IPS DF 19.7 (cell line): ENCODE results near the gene STARD6.
"Not testable (repeated sequence)": the region's sequence is repeated elsewhere in the genome, so short reads cannot be mapped to it uniquely, and the experiment has no call there.

Source experiments
- DNase-seq: peaks from one replicate; pipeline ENCODE4 v3.0.0-alpha.2; 2013; ENCODE audit warnings: low read depth, low spot score

The STARD6 gene, protein sequence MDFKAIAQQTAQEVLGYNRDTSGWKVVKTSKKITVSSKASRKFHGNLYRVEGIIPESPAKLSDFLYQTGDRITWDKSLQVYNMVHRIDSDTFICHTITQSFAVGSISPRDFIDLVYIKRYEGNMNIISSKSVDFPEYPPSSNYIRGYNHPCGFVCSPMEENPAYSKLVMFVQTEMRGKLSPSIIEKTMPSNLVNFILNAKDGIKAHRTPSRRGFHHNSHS

DNA sequence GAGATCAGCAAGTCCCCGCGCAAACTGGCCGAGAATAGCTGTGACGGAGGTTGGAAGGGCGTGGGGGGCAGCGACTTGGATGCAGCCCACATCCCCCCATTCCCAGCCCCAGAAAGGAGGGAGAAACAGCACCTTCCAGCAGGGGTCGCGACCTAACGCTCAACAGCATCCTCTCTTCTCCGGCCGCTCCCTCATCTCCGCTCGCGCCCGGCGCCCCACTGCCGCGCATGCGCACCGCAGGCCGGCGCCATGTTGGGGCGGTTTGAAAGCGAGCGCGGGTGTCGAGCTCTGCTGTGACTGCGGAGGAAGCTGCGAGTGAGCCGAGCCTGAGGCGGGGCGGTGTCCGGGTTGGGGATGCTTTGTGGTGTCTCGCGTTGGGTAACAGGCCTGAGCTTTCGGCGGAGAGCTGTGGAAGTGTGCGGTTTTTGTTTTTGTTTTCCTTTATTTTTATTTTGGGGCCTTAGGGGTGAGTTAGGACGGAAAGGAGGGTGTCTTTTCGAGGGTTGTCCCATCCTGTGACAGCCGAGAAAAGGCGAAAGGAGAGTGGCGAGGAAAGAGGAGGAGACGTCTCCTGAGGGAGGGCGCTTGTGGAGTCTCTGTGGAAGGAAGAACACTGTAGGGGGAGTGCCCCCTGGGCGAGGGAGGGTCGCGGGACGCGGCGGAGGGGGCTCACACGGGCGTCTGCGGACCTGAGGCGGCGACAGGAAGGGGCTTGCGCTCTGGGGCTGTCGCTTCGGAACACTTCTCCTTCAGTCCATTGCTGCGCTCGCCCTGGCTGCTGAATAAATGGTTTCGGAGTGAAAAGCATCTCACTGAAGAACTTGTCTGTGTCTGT is at the start of gene STARD6, which contains the start of gene C18orf54:
Gene STARD6, minus strand, starts transcription at position 199 of the 835 bp plus-strand sequence. CDS start 3,285 bp downstream, outside the sequence.
Gene C18orf54, plus strand, starts transcription at position 247 of the 835 bp plus-strand sequence. CDS start 2,667 bp downstream, outside the sequence.
- peak; percentile 82 for DNase-seq

DNA sequence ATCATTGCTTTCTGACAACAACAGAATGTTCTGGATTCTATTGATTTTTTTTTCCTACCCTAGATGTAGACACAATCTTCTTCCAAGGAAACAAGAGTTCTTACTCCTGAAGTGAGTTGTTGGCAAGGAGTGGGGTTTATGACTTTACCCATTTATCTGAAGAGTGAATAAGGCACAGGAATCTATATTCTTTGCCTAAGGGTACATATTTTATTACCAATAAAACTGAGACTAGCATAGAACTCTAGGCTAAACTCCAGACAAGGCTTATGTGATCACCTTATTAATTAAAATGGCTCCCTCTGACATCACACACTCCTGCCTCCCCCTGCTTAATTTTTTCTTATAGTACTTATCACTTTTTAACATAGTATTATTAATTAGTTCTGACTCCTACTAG is 47.6 kb upstream of the STARD6 start:
- DNase-seq, result no peak

DNA sequence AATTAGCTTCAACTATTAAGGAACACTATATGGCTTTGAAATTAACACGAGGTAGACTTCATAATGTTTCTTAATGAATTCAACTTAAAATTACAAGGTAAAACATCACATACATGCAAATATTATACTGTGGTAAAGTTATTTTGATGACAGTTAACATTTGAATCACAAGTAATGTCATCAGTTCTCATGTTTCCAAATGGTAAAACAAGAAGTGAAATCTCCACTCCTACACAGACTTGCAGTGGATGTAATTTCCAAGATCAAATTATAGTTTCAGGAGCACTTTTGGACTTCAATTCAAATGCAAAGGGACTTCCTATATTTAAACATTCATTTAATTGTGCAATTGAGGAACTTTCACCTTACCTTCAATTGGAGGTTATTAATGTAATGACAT is 39.1 kb upstream of the STARD6 start:
- DNase-seq, result no peak

DNA sequence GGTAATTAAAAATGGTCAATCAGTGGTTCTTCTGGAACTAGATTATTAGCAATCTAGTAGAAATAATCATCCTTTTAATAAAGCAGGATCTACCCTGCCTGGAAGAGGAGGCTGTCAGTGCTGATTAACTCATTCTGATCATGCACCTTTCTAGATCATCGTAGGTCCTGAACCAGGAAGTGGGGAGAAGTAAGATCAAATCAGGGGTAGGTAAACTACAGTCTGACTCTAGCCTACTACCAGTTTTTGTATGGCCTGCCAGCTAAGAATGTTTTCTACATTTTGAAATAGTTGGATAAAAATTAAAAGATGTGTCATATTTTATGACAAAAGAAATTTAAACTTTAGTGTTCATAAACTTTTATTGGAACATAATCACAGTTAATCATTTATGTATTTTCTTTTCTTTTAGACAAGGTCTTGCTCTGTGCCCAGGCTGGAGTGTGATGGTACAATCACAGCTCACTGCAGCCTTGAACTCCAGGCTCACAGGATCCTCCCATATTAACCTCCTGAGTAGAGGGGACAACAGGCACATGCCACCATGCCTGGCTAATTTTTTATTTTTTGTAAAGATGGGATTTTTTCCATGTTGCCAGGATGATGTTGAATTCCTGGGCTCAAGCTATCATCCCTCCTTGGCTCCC is 36.1 kb upstream of the STARD6 start:
- no peak for DNase-seq

DNA sequence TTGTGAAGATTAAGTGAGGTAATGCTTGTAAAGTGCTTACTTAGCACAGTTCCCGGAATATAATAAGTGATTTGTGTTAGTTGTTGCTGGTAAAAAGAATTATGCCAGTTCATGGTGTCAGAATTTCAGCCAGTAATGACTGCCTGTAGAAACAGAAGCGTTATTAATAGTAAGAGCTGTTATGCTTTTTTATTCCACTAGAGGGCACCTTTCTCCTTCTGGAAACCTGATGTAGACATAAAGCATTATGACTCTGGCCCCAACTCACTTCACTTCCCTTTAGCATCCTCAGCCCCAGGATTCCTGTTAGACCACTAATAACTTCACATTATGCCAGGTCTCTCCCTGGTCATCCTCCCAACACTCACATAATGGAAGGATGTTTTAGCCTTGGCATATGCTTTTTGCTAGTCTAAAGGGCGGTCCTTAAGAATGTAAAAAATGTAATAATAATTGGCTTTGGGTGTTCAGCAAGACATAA is 34.9 kb upstream of the STARD6 start:
- DNase-seq, result no peak

DNA sequence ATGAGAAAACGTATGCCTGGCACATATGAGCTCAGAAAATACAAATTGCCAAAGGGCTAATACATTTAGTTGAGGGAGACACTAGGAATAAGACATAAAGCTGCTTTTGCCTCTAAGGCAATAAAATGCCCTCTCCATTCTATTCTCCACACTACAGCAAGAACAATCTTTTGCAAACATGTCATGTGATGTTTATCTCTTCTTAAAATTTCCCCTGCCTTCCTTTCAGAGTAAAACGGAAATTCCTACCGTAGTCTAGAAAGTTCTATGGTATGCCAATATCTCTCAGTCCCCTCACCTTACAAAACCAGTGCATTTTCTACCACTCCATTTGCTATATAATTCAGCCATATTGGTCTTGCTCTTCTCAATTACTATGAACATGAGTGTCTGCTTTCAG is 33.2 kb upstream of the STARD6 start:
- no peak for DNase-seq

GRCh38 chr18:54389143-54389505 is 31.5 kb upstream of the STARD6 start:
- no peak for DNase-seq

- DNase-seq, result peak; percentile 90
Measured at GRCh38 chr18:54388203-54389142, 30.8 kb upstream of the STARD6 start.

DNA sequence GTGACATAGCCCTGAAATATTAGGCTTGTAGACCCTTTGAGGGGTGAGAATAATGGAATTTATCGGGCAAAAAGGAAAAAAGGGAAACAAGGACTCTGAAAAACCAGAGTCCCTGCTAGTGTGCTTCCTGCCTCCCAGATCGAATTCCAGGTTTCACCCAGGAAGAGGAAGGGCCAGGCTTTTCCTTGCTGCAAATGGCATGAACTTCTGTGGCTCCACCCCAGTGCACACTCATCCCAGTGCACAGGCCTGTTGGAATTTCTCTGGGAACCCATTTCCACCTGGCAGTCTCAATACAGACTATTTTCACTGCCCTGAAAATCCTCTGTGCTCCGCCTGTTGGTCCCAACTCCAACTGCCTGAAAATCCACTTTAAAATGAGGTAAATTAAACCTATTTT is 30.0 kb upstream of the STARD6 start:
- DNase-seq, result no peak

GRCh38 chr18:54386800-54387495 is 29.3 kb upstream of the STARD6 start:
- DNase-seq, result not testable (repeated sequence)

DNA sequence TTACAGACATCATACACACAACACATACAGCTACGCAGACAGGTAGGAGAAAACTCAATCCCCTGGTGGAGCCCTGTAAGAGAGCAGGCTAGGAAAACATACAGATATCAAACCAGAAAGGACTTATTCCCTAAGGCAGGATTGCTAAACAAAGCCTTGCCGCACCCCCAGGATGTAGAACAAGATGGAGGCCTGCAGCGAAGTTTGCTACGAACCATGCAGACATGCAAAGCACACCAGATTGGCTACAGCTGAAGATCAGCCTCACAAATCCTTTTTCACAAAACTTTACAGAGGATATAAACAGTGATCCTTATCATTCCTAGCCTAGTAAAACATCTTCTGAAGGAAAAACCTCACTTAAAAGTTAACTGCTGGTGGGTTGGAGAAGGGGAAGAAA is 28.4 kb upstream of the STARD6 start:
- DNase-seq, result no peak

GRCh38 chr18:54382733-54383252 is 25.1 kb upstream of the STARD6 start:
- DNase-seq, result peak; percentile 30

DNA sequence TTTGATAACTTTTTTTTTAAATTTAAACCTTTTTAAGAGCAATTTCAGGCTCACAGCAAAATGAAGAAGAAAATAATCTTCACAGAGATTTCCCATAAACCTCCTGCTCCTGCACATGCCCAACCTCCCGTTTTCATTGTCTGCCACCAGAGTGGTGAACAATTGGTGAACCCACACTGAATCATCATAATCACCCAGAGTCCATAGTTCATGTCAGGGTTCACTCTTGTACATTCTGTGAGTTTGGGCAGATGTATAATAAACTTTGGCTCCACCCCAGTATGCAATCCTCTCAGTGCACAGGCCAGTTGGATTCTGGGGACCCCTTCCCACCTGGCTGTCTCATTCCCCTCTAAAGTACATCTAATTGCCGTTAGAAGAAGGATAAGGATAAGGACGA is 24.4 kb upstream of the STARD6 start:
- DNase-seq, result no peak

GRCh38 chr18:54381640-54382039 is 24.0 kb upstream of the STARD6 start:
- DNase-seq, result no peak

DNA sequence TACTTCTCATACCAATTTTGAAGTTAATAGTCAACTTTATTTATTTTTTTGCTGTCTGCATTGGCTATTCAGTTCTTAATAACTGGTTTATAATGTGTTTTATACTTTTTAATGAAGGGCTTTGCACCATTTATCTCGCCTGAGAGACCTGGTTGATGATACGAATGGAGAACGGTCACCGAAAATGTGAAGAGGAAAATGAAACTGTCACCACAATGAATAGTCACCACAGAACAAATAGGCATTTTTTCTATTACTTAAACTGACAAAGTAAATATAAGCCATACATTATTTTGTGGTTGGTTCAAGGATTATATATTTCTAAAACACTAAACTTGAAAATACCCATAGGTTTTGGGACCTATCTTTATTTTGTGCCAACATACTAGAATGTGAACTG is 20.4 kb upstream of the STARD6 start:
- no peak for DNase-seq

DNA sequence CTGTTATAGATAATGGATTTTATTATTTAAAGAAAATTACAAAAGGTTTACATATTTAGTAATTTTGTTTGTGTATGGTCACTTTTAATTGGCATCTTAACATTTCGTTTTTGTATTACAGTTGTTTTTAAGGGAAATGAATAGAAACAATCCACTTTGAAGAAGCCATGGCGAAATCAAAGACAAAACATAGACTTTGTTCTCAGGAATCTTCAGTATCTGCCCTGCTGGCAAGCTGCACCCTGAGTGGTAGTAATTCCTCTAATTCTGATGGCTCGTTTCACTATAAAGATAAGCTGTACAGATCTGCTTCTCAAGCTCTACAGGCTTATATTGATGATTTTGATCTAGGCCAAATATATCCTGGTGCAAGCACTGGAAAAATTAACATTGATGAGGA is 2.7 kb upstream of the STARD6 start:
- DNase-seq, result no peak

DNA sequence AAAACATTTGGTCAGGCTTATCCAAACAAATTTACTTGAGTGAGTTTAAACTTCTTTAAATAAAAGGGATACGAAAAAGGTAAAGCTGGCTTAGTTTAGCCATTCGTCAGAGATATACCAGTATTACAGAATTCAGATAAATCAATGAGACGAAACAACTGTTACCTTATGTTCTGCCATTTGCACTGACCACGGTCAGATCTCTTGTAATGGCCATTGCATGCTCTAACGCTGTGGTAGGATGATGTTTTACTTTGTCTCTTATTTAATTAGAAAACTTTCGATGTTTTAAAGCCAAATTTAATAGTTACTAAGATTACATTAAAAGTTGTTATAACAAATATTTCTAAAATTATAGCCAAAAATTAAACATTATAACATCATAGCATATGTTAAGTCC is 1.6 kb upstream of the STARD6 start:
- DNase-seq, result no peak

DNA sequence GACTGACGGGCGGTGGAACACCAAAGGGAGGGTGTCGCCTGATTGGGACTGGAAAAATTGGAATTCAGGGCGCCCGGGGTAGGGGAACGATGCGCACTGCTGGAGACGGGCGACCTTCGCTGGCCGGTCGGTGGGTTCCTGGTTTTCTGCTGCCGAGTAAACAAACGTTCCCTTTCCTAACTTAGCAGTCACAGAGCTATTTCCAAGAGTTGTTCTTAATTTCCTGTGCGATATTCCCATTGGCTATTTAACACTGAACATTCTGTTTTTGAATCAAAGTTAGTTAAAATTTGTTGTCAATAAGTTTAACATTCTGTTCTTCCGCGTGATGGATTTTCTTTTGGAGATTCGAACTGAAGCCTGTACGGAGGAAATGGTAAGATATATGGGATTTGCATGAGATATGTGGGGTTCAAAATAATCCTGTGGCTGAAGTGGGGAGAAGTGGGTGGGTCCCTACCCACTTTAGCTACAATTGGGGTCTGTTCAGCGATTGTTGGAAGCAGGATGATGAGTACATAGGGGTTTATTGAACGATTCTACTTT is 910 bp upstream of the STARD6 start:
- DNase-seq, result no peak

- DNase-seq, result no peak
Measured at GRCh38 chr18:54357082-54357659, 487 bp downstream of the STARD6 start.

DNA sequence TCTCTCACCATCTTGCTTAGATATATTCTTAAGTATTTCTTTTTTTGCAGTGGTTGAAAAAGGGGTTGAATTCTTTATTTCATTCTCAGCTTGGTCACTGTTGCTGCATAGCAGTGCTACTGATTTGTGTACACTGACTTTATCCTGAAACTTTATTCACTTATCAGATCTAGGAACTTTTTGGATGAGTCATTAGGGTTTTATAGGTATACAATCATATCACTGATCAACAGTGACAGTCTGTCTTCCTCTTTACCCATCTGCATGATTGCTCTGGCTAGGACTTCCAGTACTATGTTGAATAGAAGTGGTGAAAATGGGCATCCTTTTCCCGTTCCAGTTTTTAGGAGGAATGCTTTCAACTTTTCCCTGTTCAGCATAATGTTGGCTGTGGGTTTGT is 6.5 kb downstream of the STARD6 start:
- DNase-seq, result no peak
